ENCODE results near the gene HOXC12.
A peak's percentile ranks its signal among the peaks of the same experiment; 100 is the strongest.

Gene HOXC12

DNA sequence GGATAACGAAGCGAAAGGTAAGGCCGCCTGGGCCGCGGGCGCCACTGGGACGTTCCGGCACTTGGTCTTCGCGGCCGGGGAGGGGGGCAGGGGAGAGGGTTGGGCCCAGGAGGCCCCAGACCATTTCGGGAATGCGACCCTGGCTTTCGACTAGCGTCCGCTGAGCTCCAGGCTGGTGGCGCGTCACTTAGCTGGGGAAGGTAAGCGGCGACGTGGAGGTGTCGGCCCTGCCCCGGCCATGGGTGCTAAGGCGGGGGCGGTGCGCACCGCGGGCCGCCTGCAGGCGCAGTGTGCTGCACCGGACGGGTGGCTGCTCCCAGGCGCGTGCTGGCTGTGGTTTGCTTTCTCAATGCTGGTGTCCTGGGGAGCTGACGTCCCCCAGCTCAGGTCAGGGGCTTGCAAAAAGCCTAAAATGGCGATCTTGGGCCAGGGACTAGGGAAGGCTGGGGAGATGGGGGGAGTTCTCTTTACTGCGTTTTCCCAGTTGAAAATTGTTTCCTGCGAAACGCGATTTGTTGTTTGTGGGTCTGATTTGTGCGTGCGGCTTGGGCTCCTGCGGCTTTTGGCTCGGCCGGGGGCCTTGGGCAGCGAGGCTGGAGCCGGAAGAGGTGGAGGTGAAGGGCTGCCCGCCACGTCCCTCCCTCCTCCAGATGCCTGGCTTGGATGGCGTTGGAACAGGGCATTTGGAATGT is 31.4 kb downstream of the HOXC12 start:
- peak overlapping the region; percentile 90 for H3K27ac ChIP-seq (ENCODE audit: extremely low read depth, low read depth, low read length)
- ChIA-PET CTCF (interaction anchor here (0.7 to 5.8 kb wide), 19 partner anchors 12 to 587 kb away, joined by 3 to 88 read pairs (median 10); partner anchors contain the start of genes HOXC8, HOXC9 and SMUG1), POLR2A (interaction anchor here (1.2 to 2.5 kb wide), 3 partner anchors 9 to 48 kb away, joined by 4 to 16 read pairs (median 6); partner anchors contain the start of genes HOXC13 and HOXC9)
- H3K9me3 ChIP-seq (ENCODE audit: control insufficient read depth, insufficient read depth, low read depth, low read length) = no peaks in the 10 kb centered on the region
- peaks cover 35% of the 10 kb centered on the region for H3K4me1 ChIP-seq (ENCODE audit: control insufficient read depth, insufficient read depth, low read length)
- peak overlapping the region; percentile 31 for H3K4me3 ChIP-seq (ENCODE audit: low read depth, low read length)
- no peaks in the 10 kb centered on the region for H3K36me3 ChIP-seq (ENCODE audit: control insufficient read depth in 2 of 2, insufficient read depth in 1 of 2, low read length in 2 of 2)
- TF ChIP-seq ZNF623 (tag by site-specific recombination; IDR thresholded peaks at IDR 0.05) = no peak
- no peak for TF ChIP-seq ZNF23 (tag by site-specific recombination; IDR thresholded peaks at IDR 0.05; ENCODE audit: borderline replicate concordance)
- no peak for TF ChIP-seq HIC1 (tag by site-specific recombination; IDR thresholded peaks at IDR 0.05)
- TF ChIP-seq, protein P1, sequence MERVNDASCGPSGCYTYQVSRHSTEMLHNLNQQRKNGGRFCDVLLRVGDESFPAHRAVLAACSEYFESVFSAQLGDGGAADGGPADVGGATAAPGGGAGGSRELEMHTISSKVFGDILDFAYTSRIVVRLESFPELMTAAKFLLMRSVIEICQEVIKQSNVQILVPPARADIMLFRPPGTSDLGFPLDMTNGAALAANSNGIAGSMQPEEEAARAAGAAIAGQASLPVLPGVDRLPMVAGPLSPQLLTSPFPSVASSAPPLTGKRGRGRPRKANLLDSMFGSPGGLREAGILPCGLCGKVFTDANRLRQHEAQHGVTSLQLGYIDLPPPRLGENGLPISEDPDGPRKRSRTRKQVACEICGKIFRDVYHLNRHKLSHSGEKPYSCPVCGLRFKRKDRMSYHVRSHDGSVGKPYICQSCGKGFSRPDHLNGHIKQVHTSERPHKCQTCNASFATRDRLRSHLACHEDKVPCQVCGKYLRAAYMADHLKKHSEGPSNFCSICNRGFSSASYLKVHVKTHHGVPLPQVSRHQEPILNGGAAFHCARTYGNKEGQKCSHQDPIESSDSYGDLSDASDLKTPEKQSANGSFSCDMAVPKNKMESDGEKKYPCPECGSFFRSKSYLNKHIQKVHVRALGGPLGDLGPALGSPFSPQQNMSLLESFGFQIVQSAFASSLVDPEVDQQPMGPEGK (tag by site-specific recombination; IDR thresholded peaks at IDR 0.05) = peak; percentile 72
- TF ChIP-seq ZNF624 (tag by site-specific recombination; IDR thresholded peaks at IDR 0.05) = no peak
- TF ChIP-seq ZNF423 (tag by site-specific recombination; IDR thresholded peaks at IDR 0.05) = peak; percentile 43; the same call in 1 of the 2 replicates
- TF ChIP-seq EGR2 (tag by site-specific recombination; IDR thresholded peaks at IDR 0.05; ENCODE audit: low read depth) = 0 out of 2 replicates have a peak, but pooled peaks have one; percentile 22
- TF ChIP-seq, protein P2, sequence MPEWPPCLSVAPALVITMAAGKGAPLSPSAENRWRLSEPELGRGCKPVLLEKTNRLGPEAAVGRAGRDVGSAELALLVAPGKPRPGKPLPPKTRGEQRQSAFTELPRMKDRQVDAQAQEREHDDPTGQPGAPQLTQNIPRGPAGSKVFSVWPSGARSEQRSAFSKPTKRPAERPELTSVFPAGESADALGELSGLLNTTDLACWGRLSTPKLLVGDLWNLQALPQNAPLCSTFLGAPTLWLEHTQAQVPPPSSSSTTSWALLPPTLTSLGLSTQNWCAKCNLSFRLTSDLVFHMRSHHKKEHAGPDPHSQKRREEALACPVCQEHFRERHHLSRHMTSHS (tag by site-specific recombination; IDR thresholded peaks at IDR 0.05) = no peak
- no peak for TF ChIP-seq ZNF560 (tag by site-specific recombination; IDR thresholded peaks at IDR 0.05; ENCODE audit: borderline replicate concordance)
- TF ChIP-seq ZNF221 (tag by site-specific recombination; IDR thresholded peaks at IDR 0.05; ENCODE audit: borderline replicate concordance) = no peak
- no peak for TF ChIP-seq ZNF426 (tag by site-specific recombination; IDR thresholded peaks at IDR 0.05)
- TF ChIP-seq ZNF521 (tag by site-specific recombination; IDR thresholded peaks at IDR 0.05) = no peak
- no peak for TF ChIP-seq ZSCAN16 (tag by site-specific recombination; IDR thresholded peaks at IDR 0.05)
- no peak for TF ChIP-seq ZNF211 (tag by site-specific recombination; IDR thresholded peaks at IDR 0.05; ENCODE audit: low read depth)
- peak; percentile 32; the same call in 1 of the 2 replicates for TF ChIP-seq ZNF501 (tag by site-specific recombination; IDR thresholded peaks at IDR 0.05)
- peak; percentile 32; the same call in 1 of the 2 replicates for TF ChIP-seq GLIS2 (tag by site-specific recombination; IDR thresholded peaks at IDR 0.05)
- TF ChIP-seq PRDM1 (tag by site-specific recombination; IDR thresholded peaks at IDR 0.05) = no peak
- TF ChIP-seq ZNF341 (tag by site-specific recombination; IDR thresholded peaks at IDR 0.05; ENCODE audit: low read depth) = peak; percentile 6; the same call in 1 of the 2 replicates
- TF ChIP-seq ZNF843 (tag by site-specific recombination; IDR thresholded peaks at IDR 0.05) = no peak
- no peak for TF ChIP-seq ZNF266 (tag by site-specific recombination; IDR thresholded peaks at IDR 0.05; ENCODE audit: low read depth)
- peak; percentile 43; the same call in 1 of the 2 replicates for TF ChIP-seq GLIS1 (tag by site-specific recombination; IDR thresholded peaks at IDR 0.05)
- peak; percentile 88 for TF ChIP-seq ZIC2 (tag by site-specific recombination; IDR thresholded peaks at IDR 0.05)
- TF ChIP-seq ZNF600 (tag by site-specific recombination; IDR thresholded peaks at IDR 0.05) = peak; percentile 64
- TF ChIP-seq ZNF157 (tag by site-specific recombination; IDR thresholded peaks at IDR 0.05) = no peak
- TF ChIP-seq, protein P3, sequence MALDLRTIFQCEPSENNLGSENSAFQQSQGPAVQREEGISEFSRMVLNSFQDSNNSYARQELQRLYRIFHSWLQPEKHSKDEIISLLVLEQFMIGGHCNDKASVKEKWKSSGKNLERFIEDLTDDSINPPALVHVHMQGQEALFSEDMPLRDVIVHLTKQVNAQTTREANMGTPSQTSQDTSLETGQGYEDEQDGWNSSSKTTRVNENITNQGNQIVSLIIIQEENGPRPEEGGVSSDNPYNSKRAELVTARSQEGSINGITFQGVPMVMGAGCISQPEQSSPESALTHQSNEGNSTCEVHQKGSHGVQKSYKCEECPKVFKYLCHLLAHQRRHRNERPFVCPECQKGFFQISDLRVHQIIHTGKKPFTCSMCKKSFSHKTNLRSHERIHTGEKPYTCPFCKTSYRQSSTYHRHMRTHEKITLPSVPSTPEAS (tag by site-specific recombination; IDR thresholded peaks at IDR 0.05) = no peak
- peak; percentile 20; the same call in 1 of the 2 replicates for TF ChIP-seq IKZF3 (tag by site-specific recombination; IDR thresholded peaks at IDR 0.05)
- peak; percentile 45 for TF ChIP-seq ZNF335 (tag by site-specific recombination; conservative IDR thresholded peaks at IDR 0.05)
- TF ChIP-seq, protein P4, sequence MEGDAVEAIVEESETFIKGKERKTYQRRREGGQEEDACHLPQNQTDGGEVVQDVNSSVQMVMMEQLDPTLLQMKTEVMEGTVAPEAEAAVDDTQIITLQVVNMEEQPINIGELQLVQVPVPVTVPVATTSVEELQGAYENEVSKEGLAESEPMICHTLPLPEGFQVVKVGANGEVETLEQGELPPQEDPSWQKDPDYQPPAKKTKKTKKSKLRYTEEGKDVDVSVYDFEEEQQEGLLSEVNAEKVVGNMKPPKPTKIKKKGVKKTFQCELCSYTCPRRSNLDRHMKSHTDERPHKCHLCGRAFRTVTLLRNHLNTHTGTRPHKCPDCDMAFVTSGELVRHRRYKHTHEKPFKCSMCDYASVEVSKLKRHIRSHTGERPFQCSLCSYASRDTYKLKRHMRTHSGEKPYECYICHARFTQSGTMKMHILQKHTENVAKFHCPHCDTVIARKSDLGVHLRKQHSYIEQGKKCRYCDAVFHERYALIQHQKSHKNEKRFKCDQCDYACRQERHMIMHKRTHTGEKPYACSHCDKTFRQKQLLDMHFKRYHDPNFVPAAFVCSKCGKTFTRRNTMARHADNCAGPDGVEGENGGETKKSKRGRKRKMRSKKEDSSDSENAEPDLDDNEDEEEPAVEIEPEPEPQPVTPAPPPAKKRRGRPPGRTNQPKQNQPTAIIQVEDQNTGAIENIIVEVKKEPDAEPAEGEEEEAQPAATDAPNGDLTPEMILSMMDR (tag by site-specific recombination; IDR thresholded peaks at IDR 0.05) = peak; percentile 20; the same call in 1 of the 2 replicates
- TF ChIP-seq HOXC10 (CRISPR knock-in tag; IDR thresholded peaks at IDR 0.05) = no peak
- TF ChIP-seq KLF8 (tag by site-specific recombination; IDR thresholded peaks at IDR 0.05) = peak; percentile 34; the same call in 1 of the 2 replicates

All from HEK293 (cell line).